HCT116 (cell line): ENCODE measurements around the gene PRMT9. TPM values are rescaled to one million over a fixed set of nuclear protein-coding genes. Genes with fewer than 3 reads are reported as not detected.

Experiments
- ATAC-seq: fragments of 200-7000 bp; cut with Tn5 transposase; 2 replicates; pipeline ENCODE4 v1.9.1; 2020; ENCODE audit warnings: mild to moderate bottlenecking, moderate library complexity
- BruUV-seq: library from RNA; stranded (reverse); fragments of 400-500 nt; replicated peaks from 2 replicates; lab custom pipeline; 2021; lab: Mats Ljungman, UMichigan
- CTCF ChIA-PET: fragments of 300-600 bp; sonication (Branson Sonifier 250); formaldehyde crosslinking; loops from one replicate; lab custom pipeline; 2021; ENCODE audit warnings: antibody characterized with exemption; lab: Charles Lee
- POLR2A ChIA-PET: fragments of 300-600, 350-600 bp; sonication (Branson Sonifier 250); formaldehyde crosslinking; loops from one replicate; lab custom pipeline; 2021; ENCODE audit warnings: antibody characterized with exemption; lab: Charles Lee
- RAD21 ChIA-PET, 2 experiments: fragments of 300-600 bp; sonication (Branson Sonifier 250); formaldehyde crosslinking; loops; one replicate each; lab custom pipeline; 2023; ENCODE audit warnings: low total read pairs in 2 of 2; ENCODE audit not compliant: uncharacterized antibody in 2 of 2, unreplicated experiment in 2 of 2, low non-redundant PET in 1 of 2; lab: Charles Lee
- DNase-seq: peaks from one replicate; pipeline ENCODE4 v3.0.0-alpha.2; 2010; ENCODE audit warnings: low read depth, low spot score
- H2AFZ ChIP-seq: fragments of 200-600 bp; shearing (Covaris generic), sonication (generic); 2 replicates; pipeline ENCODE4 v1.6.1; 2017; ENCODE audit warnings: low read depth, mixed run types, mixed read lengths, antibody characterized with exemption, low read length; ENCODE audit not compliant: poor library complexity, severe bottlenecking
- H3K27ac ChIP-seq: 2 replicates; pipeline ENCODE4 v1.5.1; 2012; ENCODE audit warnings: low read depth, low read length
- H3K27me3 ChIP-seq: fragments of 200-600 bp; sonication (generic); 2 replicates; pipeline ENCODE4 v1.6.1; 2016; ENCODE audit warnings: mixed run types, low read length, mixed read lengths; ENCODE audit not compliant: insufficient read depth
- H3K36me3 ChIP-seq, 2 experiments: fragments of 200-500 bp in 1 of 2; fragments of 200-600 bp in 1 of 2; sonication (Bioruptor generic) in 1 of 2; sonication (generic) in 1 of 2; 2 replicates each; pipeline versions ENCODE4 v1.5.1 to v1.6.1; 2014 to 2016; ENCODE audit warnings: low read length in 2 of 2, inconsistent platforms in 1 of 2, mixed read lengths in 1 of 2, mixed run types in 1 of 2; ENCODE audit not compliant: insufficient read depth in 2 of 2, control insufficient read depth in 1 of 2
- H3K4me1 ChIP-seq, 2 experiments: fragments of 200-600 bp in 1 of 2; sonication (generic) in 1 of 2; 2 replicates each; pipeline versions ENCODE4 v1.5.1 to v1.6.1; 2012 to 2017; ENCODE audit warnings: low read length in 2 of 2, inconsistent platforms in 1 of 2, mild to moderate bottlenecking in 1 of 2, mixed read lengths in 1 of 2, mixed run types in 1 of 2, moderate library complexity in 1 of 2; ENCODE audit not compliant: insufficient read depth in 2 of 2, control insufficient read depth in 1 of 2
- H3K4me2 ChIP-seq: fragments of 200-600 bp; sonication (generic); 2 replicates; pipeline ENCODE4 v1.6.1; 2017; ENCODE audit warnings: mixed run types, low read length, mixed read lengths
- H3K4me3 ChIP-seq, 2 experiments: fragments of 200-600 bp in 1 of 2; sonication (generic) in 1 of 2; replicated peaks in 1 of 2; 2 replicates each; pipeline ENCODE4 v1.5.1; 2011 to 2016; ENCODE audit warnings: low read length in 2 of 2, control low read depth in 1 of 2, low read depth in 1 of 2, mild to moderate bottlenecking in 1 of 2, mixed read lengths in 1 of 2, mixed run types in 1 of 2
- H3K79me2 ChIP-seq: fragments of 200-600 bp; sonication (generic); 2 replicates; pipeline ENCODE4 v1.6.1; 2017; ENCODE audit warnings: mild to moderate bottlenecking, mixed run types, low read length, moderate library complexity, mixed read lengths; ENCODE audit not compliant: insufficient read depth
- H3K9ac ChIP-seq: fragments of 200-600 bp; sonication (generic); 2 replicates; pipeline ENCODE4 v1.6.1; 2016; ENCODE audit warnings: low read length, mixed read lengths
- H3K9me2 ChIP-seq: fragments of 200-600 bp; sonication (generic), shearing (Covaris generic); 2 replicates; pipeline ENCODE4 v1.6.1; 2017; ENCODE audit warnings: mixed run types, mild to moderate bottlenecking, moderate library complexity; ENCODE audit not compliant: insufficient read depth
- H3K9me3 ChIP-seq, 2 experiments: fragments of 200-500 bp in 1 of 2; fragments of 200-600 bp in 1 of 2; sonication (Bioruptor generic) in 1 of 2; sonication (generic) in 1 of 2; 2 replicates each; pipeline ENCODE4 v1.6.1; 2014 to 2017; ENCODE audit warnings: low read length in 2 of 2, mixed read lengths in 2 of 2, inconsistent platforms in 1 of 2, low read depth in 1 of 2, mild to moderate bottlenecking in 1 of 2, mixed run types in 1 of 2, moderate library complexity in 1 of 2; ENCODE audit not compliant: control insufficient read depth in 1 of 2, insufficient read depth in 1 of 2
- H4K20me1 ChIP-seq: fragments of 200-600 bp; sonication (generic), shearing (Covaris generic); 2 replicates; pipeline ENCODE4 v1.6.1; 2017; ENCODE audit warnings: mixed run types, mild to moderate bottlenecking, moderate library complexity; ENCODE audit not compliant: insufficient read depth
- JUND ChIP-seq: IDR thresholded peaks from 2 replicates; pipeline ENCODE4 v1.6.1; 2012
- MAX ChIP-seq: IDR thresholded peaks from 2 replicates; pipeline ENCODE4 v1.6.1; 2012
- POLR2A ChIP-seq: IDR thresholded peaks from 2 replicates; pipeline ENCODE4 v1.7.0; 2011; ENCODE audit warnings: borderline replicate concordance; ENCODE audit not compliant: insufficient read depth, insufficient read length; ENCODE audit errors: extremely low read depth
- RAD21 ChIP-seq: IDR thresholded peaks from 2 replicates; pipeline ENCODE4 v1.6.1; 2012; ENCODE audit warnings: low read depth, mild to moderate bottlenecking
- REST ChIP-seq: IDR thresholded peaks from 2 replicates; pipeline ENCODE4 v1.6.1; 2012; ENCODE audit warnings: low read depth
- SIN3A ChIP-seq: IDR thresholded peaks from 2 replicates; pipeline ENCODE4 v1.6.1; 2012; ENCODE audit warnings: low read depth
- SP1 ChIP-seq: IDR thresholded peaks from 2 replicates; pipeline ENCODE4 v1.6.1; 2012; ENCODE audit warnings: low read depth
- SRF ChIP-seq: IDR thresholded peaks from 2 replicates; pipeline ENCODE4 v1.6.1; 2012; ENCODE audit warnings: low read depth
- TCF7L2 ChIP-seq: IDR thresholded peaks from 2 replicates; pipeline ENCODE4 v1.7.0; 2011; ENCODE audit warnings: borderline replicate concordance, inconsistent platforms; ENCODE audit not compliant: insufficient read depth, insufficient read length; ENCODE audit errors: extremely low read depth
- YY1 ChIP-seq: IDR thresholded peaks from 2 replicates; pipeline ENCODE4 v1.6.1; 2011; ENCODE audit warnings: low read length, low read depth, moderate library complexity, mild to moderate bottlenecking; ENCODE audit not compliant: insufficient replicate concordance; ENCODE audit errors: extremely low read depth
- ZFX ChIP-seq: fragments of 450-650 bp; IDR thresholded peaks from 2 replicates; pipeline ENCODE4 v1.6.1; 2017
- ZNF274 ChIP-seq: fragments of 200-500 bp; sonication (Bioruptor generic); IDR thresholded peaks from 2 replicates; pipeline ENCODE4 v1.6.1; 2014; ENCODE audit warnings: mild to moderate bottlenecking, low read depth, low read length, inconsistent platforms
- intact Hi-C: fragments of 100-400 bp; cut with micrococcal nuclease; formaldehyde crosslinking; loops from 2 replicates; pipeline ENCODE4 v1.10.0; 2022
- total RNA-seq: library from RNA; stranded (reverse); gene quantifications from one replicate; pipeline ENCODE4 v1.2.1, GENCODE V29; 2021; ENCODE audit not compliant: unreplicated experiment
- TF ChIP-seq, protein P1 (sequence below), 3 experiments: fragments of 200-600 bp in 1 of 3; sonication (generic) in 1 of 3; IDR thresholded peaks in 2 of 3; conservative IDR thresholded peaks in 1 of 3; 2 replicates each; pipeline ENCODE4 v1.5.1; 2012 to 2017; ENCODE audit warnings: low read depth in 2 of 3, low read length in 2 of 3, antibody characterized with exemption in 1 of 3, borderline replicate concordance in 1 of 3, control low read depth in 1 of 3, mild to moderate bottlenecking in 1 of 3, mixed read lengths in 1 of 3, mixed run types in 1 of 3, moderate library complexity in 1 of 3; ENCODE audit not compliant: insufficient read depth in 1 of 3

Gene PRMT9
- total RNA-seq, 1 experiment from 2014 or later, result 5.8 TPM

DNA sequence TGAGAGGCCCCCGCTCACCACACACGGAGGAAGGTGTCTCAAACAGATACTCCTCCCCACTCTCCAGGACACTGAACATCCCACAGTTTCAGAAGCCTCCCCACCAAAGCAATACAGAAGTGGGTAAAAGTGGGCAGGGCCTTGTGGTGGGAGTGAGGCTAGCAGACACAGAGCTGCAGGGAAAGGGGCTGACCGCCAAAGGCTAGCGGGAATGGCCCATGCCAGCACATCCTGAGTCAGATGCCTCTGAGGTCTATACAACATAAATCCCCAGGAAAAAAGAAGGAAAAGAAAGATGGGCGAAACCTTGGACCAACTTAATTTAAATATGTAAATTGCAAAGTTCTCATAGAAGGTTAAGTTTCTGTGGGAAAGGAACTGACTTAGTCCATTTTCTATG lies 26.0 kb upstream of the PRMT9 start (continued):
- TF ChIP-seq POLR2A, result no peak
- TF ChIP-seq ZFX, result no peak
- TF ChIP-seq, protein P1, sequence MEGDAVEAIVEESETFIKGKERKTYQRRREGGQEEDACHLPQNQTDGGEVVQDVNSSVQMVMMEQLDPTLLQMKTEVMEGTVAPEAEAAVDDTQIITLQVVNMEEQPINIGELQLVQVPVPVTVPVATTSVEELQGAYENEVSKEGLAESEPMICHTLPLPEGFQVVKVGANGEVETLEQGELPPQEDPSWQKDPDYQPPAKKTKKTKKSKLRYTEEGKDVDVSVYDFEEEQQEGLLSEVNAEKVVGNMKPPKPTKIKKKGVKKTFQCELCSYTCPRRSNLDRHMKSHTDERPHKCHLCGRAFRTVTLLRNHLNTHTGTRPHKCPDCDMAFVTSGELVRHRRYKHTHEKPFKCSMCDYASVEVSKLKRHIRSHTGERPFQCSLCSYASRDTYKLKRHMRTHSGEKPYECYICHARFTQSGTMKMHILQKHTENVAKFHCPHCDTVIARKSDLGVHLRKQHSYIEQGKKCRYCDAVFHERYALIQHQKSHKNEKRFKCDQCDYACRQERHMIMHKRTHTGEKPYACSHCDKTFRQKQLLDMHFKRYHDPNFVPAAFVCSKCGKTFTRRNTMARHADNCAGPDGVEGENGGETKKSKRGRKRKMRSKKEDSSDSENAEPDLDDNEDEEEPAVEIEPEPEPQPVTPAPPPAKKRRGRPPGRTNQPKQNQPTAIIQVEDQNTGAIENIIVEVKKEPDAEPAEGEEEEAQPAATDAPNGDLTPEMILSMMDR (IDR thresholded peaks at IDR 0.05 in 2 of 3, conservative IDR thresholded peaks at IDR 0.05 in 1 of 3; ENCODE audit: borderline replicate concordance in 1 of 3, insufficient read depth in 1 of 3, low read depth in 2 of 3, low read length in 2 of 3), result no peak
- TF ChIP-seq SIN3A, result no peak
- no peak for TF ChIP-seq MAX
- TF ChIP-seq SRF, result no peak
- TF ChIP-seq SP1, result no peak

DNA sequence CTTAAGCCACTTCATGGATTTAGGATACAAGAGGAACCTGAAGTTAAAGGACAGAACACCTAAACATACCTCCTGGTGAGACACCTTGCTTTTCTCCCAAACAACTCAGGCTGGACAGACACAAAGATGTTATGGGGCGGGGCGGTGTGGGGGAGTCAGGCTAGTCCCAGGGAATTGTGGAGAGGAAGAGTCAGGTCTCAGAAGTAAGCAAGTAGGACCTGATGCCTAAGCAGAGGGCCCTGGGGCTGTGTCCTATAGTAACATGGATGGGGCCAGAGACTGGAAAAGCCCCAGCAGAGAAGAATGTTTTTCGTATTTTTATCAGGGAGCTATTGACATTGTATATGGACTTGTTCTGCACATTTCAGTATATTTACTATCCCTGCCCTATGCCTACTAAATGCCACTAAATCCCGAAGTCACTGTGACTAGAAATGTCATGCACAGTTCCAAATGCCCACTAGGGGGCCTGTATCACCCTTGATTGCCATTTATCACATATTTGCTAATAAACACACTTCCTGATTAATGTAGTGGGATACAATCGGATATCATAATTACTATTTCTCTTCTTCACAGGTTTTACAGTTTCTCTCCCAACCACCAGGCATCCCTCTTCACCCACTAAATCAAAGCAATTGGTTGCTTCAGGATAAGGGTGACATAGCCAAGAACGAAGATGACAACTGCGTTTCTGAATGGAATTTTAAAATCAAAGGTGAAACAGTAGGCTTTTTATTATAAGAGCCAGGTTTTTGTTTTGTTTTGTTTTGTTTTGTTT lies 24.1 kb upstream of the PRMT9 start:
- no peaks in the 10 kb centered on the region for H4K20me1 ChIP-seq
- peak; percentile 70 for TF ChIP-seq YY1
- no peak for TF ChIP-seq JUND
- TF ChIP-seq TCF7L2, result no peak
- TF ChIP-seq, protein P1 (IDR thresholded peaks at IDR 0.05 in 2 of 3, conservative IDR thresholded peaks at IDR 0.05 in 1 of 3; ENCODE audit: borderline replicate concordance in 1 of 3, insufficient read depth in 1 of 3, low read depth in 2 of 3, low read length in 2 of 3), result peak; percentile 80 to 98 (median 97)
- TF ChIP-seq ZFX, result no peak
- TF ChIP-seq RAD21, result peak; percentile 93
- no peak for TF ChIP-seq REST
- no peak for TF ChIP-seq SIN3A
- TF ChIP-seq ZNF274, result no peak
- H3K79me2 ChIP-seq, result no peaks in the 10 kb centered on the region
- no peaks in the 10 kb centered on the region for H3K36me3 ChIP-seq
- RAD21 ChIA-PET, result interaction anchor here in 1 of 2 experiments (1.2 kb wide), 1 partner anchor 159 kb away, joined by 4 read pairs; no protein-coding TSS in a partner anchor
- CTCF ChIA-PET, result interaction anchor here (0.7 to 2.8 kb wide), 4 partner anchors 25 to 158 kb away, joined by 3 to 29 read pairs (median 3); partner anchors contain the start of gene PRMT9
- peak overlapping the region; percentile 97 for H2AFZ ChIP-seq
- peaks cover 0 to 9% of the 10 kb centered on the region in 2 experiments; a peak in 1 of 4 replicates for H3K4me1 ChIP-seq
- POLR2A ChIA-PET, result no interaction called here
- BruUV-seq, result TSS peak; percentile 81
- intact Hi-C loops, result loop anchor here (1.0 kb wide), 1 partner anchor 158 kb away; no protein-coding TSS in a partner anchor
- peak overlapping the region; percentile 58 for H3K4me2 ChIP-seq
- H3K4me3 ChIP-seq, result peak overlapping the region; percentile 29 to 34
- H3K9ac ChIP-seq, result peak overlapping the region; percentile 29; the same call in 1 of the 2 replicates
- DNase-seq (peak; percentile 66), ATAC-seq (peak; percentile 90)
- peak overlapping the region; percentile 11; the same call in 1 of the 2 replicates for H3K27ac ChIP-seq
- H3K9me3 ChIP-seq, result no peaks in the 10 kb centered on the region
- H3K27me3 ChIP-seq, result no peaks in the 10 kb centered on the region
- no peaks in the 10 kb centered on the region for H3K9me2 ChIP-seq
